HCT116 (cell line): ENCODE results near the gene SMIM35. TPM values are rescaled to one million over a fixed set of nuclear protein-coding genes. Genes with fewer than 3 reads are reported as not detected.

ENCODE experiments used
- ATAC-seq: fragments of 200-7000 bp; cut with Tn5 transposase; 2 replicates; pipeline ENCODE4 v1.9.1; 2020; ENCODE audit warnings: mild to moderate bottlenecking, moderate library complexity
- BruUV-seq: library from RNA; stranded (reverse); fragments of 400-500 nt; replicated peaks from 2 replicates; lab custom pipeline; 2021; lab: Mats Ljungman, UMichigan
- CTCF ChIA-PET: fragments of 300-600 bp; sonication (Branson Sonifier 250); formaldehyde crosslinking; loops from one replicate; lab custom pipeline; 2021; ENCODE audit warnings: antibody characterized with exemption; lab: Charles Lee
- POLR2A ChIA-PET: fragments of 300-600, 350-600 bp; sonication (Branson Sonifier 250); formaldehyde crosslinking; loops from one replicate; lab custom pipeline; 2021; ENCODE audit warnings: antibody characterized with exemption; lab: Charles Lee
- RAD21 ChIA-PET, 2 experiments: fragments of 300-600 bp; sonication (Branson Sonifier 250); formaldehyde crosslinking; loops; one replicate each; lab custom pipeline; 2023; ENCODE audit warnings: low total read pairs in 2 of 2; ENCODE audit not compliant: uncharacterized antibody in 2 of 2, unreplicated experiment in 2 of 2, low non-redundant PET in 1 of 2; lab: Charles Lee
- DNase-seq: peaks from one replicate; pipeline ENCODE4 v3.0.0-alpha.2; 2010; ENCODE audit warnings: low read depth, low spot score
- H2AFZ ChIP-seq: fragments of 200-600 bp; shearing (Covaris generic), sonication (generic); 2 replicates; pipeline ENCODE4 v1.6.1; 2017; ENCODE audit warnings: low read depth, mixed run types, mixed read lengths, antibody characterized with exemption, low read length; ENCODE audit not compliant: poor library complexity, severe bottlenecking
- H3K27ac ChIP-seq: 2 replicates; pipeline ENCODE4 v1.5.1; 2012; ENCODE audit warnings: low read depth, low read length
- H3K27me3 ChIP-seq: fragments of 200-600 bp; sonication (generic); 2 replicates; pipeline ENCODE4 v1.6.1; 2016; ENCODE audit warnings: mixed run types, low read length, mixed read lengths; ENCODE audit not compliant: insufficient read depth
- H3K36me3 ChIP-seq, 2 experiments: fragments of 200-500 bp in 1 of 2; fragments of 200-600 bp in 1 of 2; sonication (Bioruptor generic) in 1 of 2; sonication (generic) in 1 of 2; 2 replicates each; pipeline versions ENCODE4 v1.5.1 to v1.6.1; 2014 to 2016; ENCODE audit warnings: low read length in 2 of 2, inconsistent platforms in 1 of 2, mixed read lengths in 1 of 2, mixed run types in 1 of 2; ENCODE audit not compliant: insufficient read depth in 2 of 2, control insufficient read depth in 1 of 2
- H3K4me1 ChIP-seq, 2 experiments: fragments of 200-600 bp in 1 of 2; sonication (generic) in 1 of 2; 2 replicates each; pipeline versions ENCODE4 v1.5.1 to v1.6.1; 2012 to 2017; ENCODE audit warnings: low read length in 2 of 2, inconsistent platforms in 1 of 2, mild to moderate bottlenecking in 1 of 2, mixed read lengths in 1 of 2, mixed run types in 1 of 2, moderate library complexity in 1 of 2; ENCODE audit not compliant: insufficient read depth in 2 of 2, control insufficient read depth in 1 of 2
- H3K4me2 ChIP-seq: fragments of 200-600 bp; sonication (generic); 2 replicates; pipeline ENCODE4 v1.6.1; 2017; ENCODE audit warnings: mixed run types, low read length, mixed read lengths
- H3K4me3 ChIP-seq, 2 experiments: fragments of 200-600 bp in 1 of 2; sonication (generic) in 1 of 2; replicated peaks in 1 of 2; 2 replicates each; pipeline ENCODE4 v1.5.1; 2011 to 2016; ENCODE audit warnings: low read length in 2 of 2, control low read depth in 1 of 2, low read depth in 1 of 2, mild to moderate bottlenecking in 1 of 2, mixed read lengths in 1 of 2, mixed run types in 1 of 2
- H3K79me2 ChIP-seq: fragments of 200-600 bp; sonication (generic); 2 replicates; pipeline ENCODE4 v1.6.1; 2017; ENCODE audit warnings: mild to moderate bottlenecking, mixed run types, low read length, moderate library complexity, mixed read lengths; ENCODE audit not compliant: insufficient read depth
- H3K9ac ChIP-seq: fragments of 200-600 bp; sonication (generic); 2 replicates; pipeline ENCODE4 v1.6.1; 2016; ENCODE audit warnings: low read length, mixed read lengths
- H3K9me2 ChIP-seq: fragments of 200-600 bp; sonication (generic), shearing (Covaris generic); 2 replicates; pipeline ENCODE4 v1.6.1; 2017; ENCODE audit warnings: mixed run types, mild to moderate bottlenecking, moderate library complexity; ENCODE audit not compliant: insufficient read depth
- H3K9me3 ChIP-seq, 2 experiments: fragments of 200-500 bp in 1 of 2; fragments of 200-600 bp in 1 of 2; sonication (Bioruptor generic) in 1 of 2; sonication (generic) in 1 of 2; 2 replicates each; pipeline ENCODE4 v1.6.1; 2014 to 2017; ENCODE audit warnings: low read length in 2 of 2, mixed read lengths in 2 of 2, inconsistent platforms in 1 of 2, low read depth in 1 of 2, mild to moderate bottlenecking in 1 of 2, mixed run types in 1 of 2, moderate library complexity in 1 of 2; ENCODE audit not compliant: control insufficient read depth in 1 of 2, insufficient read depth in 1 of 2
- H4K20me1 ChIP-seq: fragments of 200-600 bp; sonication (generic), shearing (Covaris generic); 2 replicates; pipeline ENCODE4 v1.6.1; 2017; ENCODE audit warnings: mixed run types, mild to moderate bottlenecking, moderate library complexity; ENCODE audit not compliant: insufficient read depth
- CBX3 ChIP-seq: IDR thresholded peaks from 2 replicates; pipeline ENCODE4 v1.6.1; 2012; ENCODE audit warnings: low read depth
- CEBPB ChIP-seq: IDR thresholded peaks from 2 replicates; pipeline ENCODE4 v1.6.1; 2012; ENCODE audit warnings: low read depth
- CTCF ChIP-seq, 3 experiments: fragments of 200-600 bp in 1 of 3; sonication (generic) in 1 of 3; IDR thresholded peaks in 2 of 3; conservative IDR thresholded peaks in 1 of 3; 2 replicates each; pipeline ENCODE4 v1.5.1; 2012 to 2017; ENCODE audit warnings: low read depth in 2 of 3, low read length in 2 of 3, antibody characterized with exemption in 1 of 3, borderline replicate concordance in 1 of 3, control low read depth in 1 of 3, mild to moderate bottlenecking in 1 of 3, mixed read lengths in 1 of 3, mixed run types in 1 of 3, moderate library complexity in 1 of 3; ENCODE audit not compliant: insufficient read depth in 1 of 3
- EGR1 ChIP-seq: IDR thresholded peaks from 2 replicates; pipeline ENCODE4 v1.6.1; 2012; ENCODE audit warnings: low read depth
- ELF1 ChIP-seq: IDR thresholded peaks from 2 replicates; pipeline ENCODE4 v1.6.1; 2012; ENCODE audit warnings: low read depth, borderline replicate concordance
- EZH2 ChIP-seq: fragments of 200-600 bp; sonication (generic); IDR thresholded peaks from 2 replicates; pipeline ENCODE4 v1.6.1; 2017; ENCODE audit warnings: antibody characterized with exemption, mixed run types
- EZH2phosphoT487 ChIP-seq: fragments of 200-600 bp; IDR thresholded peaks from 2 replicates; pipeline ENCODE4 v1.6.1; 2018; ENCODE audit warnings: antibody characterized with exemption, borderline replicate concordance
- FOSL1 ChIP-seq: IDR thresholded peaks from 2 replicates; pipeline ENCODE4 v1.6.1; 2012; ENCODE audit warnings: low read depth
- JUND ChIP-seq: IDR thresholded peaks from 2 replicates; pipeline ENCODE4 v1.6.1; 2012
- POLR2A ChIP-seq: IDR thresholded peaks from 2 replicates; pipeline ENCODE4 v1.7.0; 2011; ENCODE audit warnings: borderline replicate concordance; ENCODE audit not compliant: insufficient read depth, insufficient read length; ENCODE audit errors: extremely low read depth
- POLR2AphosphoS5 ChIP-seq: IDR thresholded peaks from 2 replicates; pipeline ENCODE4 v1.6.1; 2011; ENCODE audit warnings: mild to moderate bottlenecking, low read depth, low read length, moderate library complexity
- RAD21 ChIP-seq: IDR thresholded peaks from 2 replicates; pipeline ENCODE4 v1.6.1; 2012; ENCODE audit warnings: low read depth, mild to moderate bottlenecking
- REST ChIP-seq: IDR thresholded peaks from 2 replicates; pipeline ENCODE4 v1.6.1; 2012; ENCODE audit warnings: low read depth
- TCF7L2 ChIP-seq: IDR thresholded peaks from 2 replicates; pipeline ENCODE4 v1.7.0; 2011; ENCODE audit warnings: borderline replicate concordance, inconsistent platforms; ENCODE audit not compliant: insufficient read depth, insufficient read length; ENCODE audit errors: extremely low read depth
- ZBTB33 ChIP-seq: IDR thresholded peaks from 2 replicates; pipeline ENCODE4 v1.6.1; 2011; ENCODE audit warnings: mild to moderate bottlenecking, low read length, moderate library complexity; ENCODE audit not compliant: insufficient replicate concordance; ENCODE audit errors: extremely low read depth
- ZFX ChIP-seq: fragments of 450-650 bp; IDR thresholded peaks from 2 replicates; pipeline ENCODE4 v1.6.1; 2017
- intact Hi-C: fragments of 100-400 bp; cut with micrococcal nuclease; formaldehyde crosslinking; loops from 2 replicates; pipeline ENCODE4 v1.10.0; 2022
- total RNA-seq: library from RNA; stranded (reverse); gene quantifications from one replicate; pipeline ENCODE4 v1.2.1, GENCODE V29; 2021; ENCODE audit not compliant: unreplicated experiment

The SMIM35 gene
- total RNA-seq, 1 experiment from 2014 or later = not detected

GRCh38 chr11:118068945-118069612 is 17.7 kb downstream of the SMIM35 start:
- no peaks in the 10 kb centered on the region for H4K20me1 ChIP-seq
- TF ChIP-seq JUND (no peak), EZH2 (no peak), REST (no peak), ZBTB33 (no peak), CBX3 (no peak), RAD21 (no peak), CTCF (IDR thresholded peaks at IDR 0.05 in 2 of 3, conservative IDR thresholded peaks at IDR 0.05 in 1 of 3; ENCODE audit: borderline replicate concordance in 1 of 3, insufficient read depth in 1 of 3, low read depth in 2 of 3, low read length in 2 of 3) (no peak), EGR1 (no peak), CEBPB (no peak), ZFX (no peak), EZH2phosphoT487 (no peak), ELF1 (no peak), TCF7L2 (no peak), POLR2A (no peak), POLR2AphosphoS5 (no peak), FOSL1 (no peak)
- TF ChIP-seq, all 23 proteins: peak for 0
- intact Hi-C loops = no loop called here
- CTCF ChIA-PET = no interaction called here
- RAD21 ChIA-PET = no interaction called here
- POLR2A ChIA-PET = no interaction called here
- DNase-seq (no peak), ATAC-seq (no peak)
- H3K9me3 ChIP-seq = no peaks in the 10 kb centered on the region
- no peak overlapping the region for H2AFZ ChIP-seq
- no peak overlapping the region for H3K27ac ChIP-seq
- no peaks in the 10 kb centered on the region for H3K9me2 ChIP-seq
- no peak overlapping the region for H3K9ac ChIP-seq
- no peaks in the 10 kb centered on the region for H3K79me2 ChIP-seq
- BruUV-seq = no TSS peak
- H3K27me3 ChIP-seq = no peaks in the 10 kb centered on the region
- no peak overlapping the region for H3K4me2 ChIP-seq
- H3K4me1 ChIP-seq = no peaks in the 10 kb centered on the region
- H3K36me3 ChIP-seq = no peaks in the 10 kb centered on the region
- H3K4me3 ChIP-seq = no peak overlapping the region
